GM19025 (cell line): Measurements from ENCODE around the gene SULT2B1.
"Not testable (repeated sequence)": the region's sequence is repeated elsewhere in the genome, so short reads cannot be mapped to it uniquely, and the experiment has no call there.

Experiments used
- ATAC-seq: cut with Tn5 transposase; IDR thresholded peaks from one replicate; pipeline ENCODE4 v1.9.1; 2021; ENCODE audit warnings: mild to moderate bottlenecking, low read depth, moderate library complexity; ENCODE audit not compliant: unreplicated experiment

Gene SULT2B1

GRCh38 chr19:48524732-48525131 is 27.2 kb upstream of the SULT2B1 start:
- ATAC-seq = no peak

DNA sequence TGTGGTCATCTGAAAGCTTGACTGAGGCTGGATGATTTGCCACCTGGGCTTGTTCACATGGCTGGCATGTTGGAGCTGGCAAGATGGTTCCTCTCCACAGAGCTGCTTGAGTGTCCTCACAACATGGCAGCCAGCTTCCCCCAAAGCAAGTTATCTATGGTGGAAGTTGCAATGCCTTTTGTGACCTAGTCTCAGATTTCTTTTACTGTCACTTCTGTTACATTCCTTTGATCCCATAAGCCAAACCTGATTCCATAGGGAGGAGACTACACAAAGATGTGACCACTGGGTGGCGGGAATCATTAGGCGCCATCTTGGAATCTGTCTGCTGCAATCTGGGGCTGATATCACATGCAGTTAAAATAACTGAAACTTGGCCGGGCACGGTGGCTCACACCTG is 22.8 kb upstream of the SULT2B1 start:
- no peak for ATAC-seq

- ATAC-seq = no peak
Measured at GRCh38 chr19:48530066-48530720, 21.8 kb upstream of the SULT2B1 start.

DNA sequence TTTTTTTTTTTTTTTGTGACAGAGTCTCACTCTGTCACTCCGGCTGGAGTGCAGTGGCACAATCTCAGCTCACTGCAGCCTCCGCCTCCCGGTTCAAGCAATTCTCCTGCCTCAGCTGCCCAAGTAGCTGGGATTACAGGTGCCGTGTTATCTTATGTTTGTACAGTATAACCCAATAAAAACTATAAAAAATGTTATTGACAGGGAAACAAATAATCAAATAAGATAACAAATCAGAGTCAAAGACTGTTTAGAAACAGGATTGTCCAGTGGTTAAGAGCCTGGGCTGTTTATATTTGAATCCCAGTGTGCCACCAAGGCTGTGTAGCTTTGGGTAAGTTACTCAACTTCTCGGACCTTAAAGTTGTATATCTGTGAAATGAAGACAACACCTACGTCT is 21.2 kb upstream of the SULT2B1 start:
- ATAC-seq = no peak

- no peak for ATAC-seq
Measured at GRCh38 chr19:48533770-48534169, 18.2 kb upstream of the SULT2B1 start.

- ATAC-seq = no peak
Measured at GRCh38 chr19:48537541-48537940, 14.4 kb upstream of the SULT2B1 start.

DNA sequence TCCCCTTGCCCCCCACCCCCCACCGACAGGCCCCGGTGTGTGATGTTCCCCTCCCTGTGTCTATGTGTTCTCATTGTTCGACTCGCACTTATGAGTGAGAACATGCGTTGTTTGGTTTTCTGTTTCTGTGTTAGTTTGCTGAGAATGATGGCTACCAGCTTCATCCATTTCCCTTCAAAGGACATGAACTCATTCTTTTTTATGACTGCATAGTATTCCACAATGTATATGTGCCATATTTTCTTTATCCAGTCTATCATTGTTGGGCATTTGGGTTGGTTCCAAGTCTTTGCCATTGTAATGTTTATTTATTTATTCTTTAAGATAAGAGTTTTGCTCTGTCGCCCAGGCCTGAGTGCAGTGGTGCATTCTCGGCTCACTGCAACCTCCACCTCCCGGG is 13.9 kb upstream of the SULT2B1 start:
- not testable (repeated sequence) for ATAC-seq

GRCh38 chr19:48539503-48540096 is 12.4 kb upstream of the SULT2B1 start:
- ATAC-seq = no peak

- ATAC-seq = no peak
Measured at GRCh38 chr19:48540110-48540509, 11.9 kb upstream of the SULT2B1 start.

- no peak for ATAC-seq
Measured at GRCh38 chr19:48541813-48542212, 10.2 kb upstream of the SULT2B1 start.

GRCh38 chr19:48543121-48543710 is 8.8 kb upstream of the SULT2B1 start:
- ATAC-seq = no peak

DNA sequence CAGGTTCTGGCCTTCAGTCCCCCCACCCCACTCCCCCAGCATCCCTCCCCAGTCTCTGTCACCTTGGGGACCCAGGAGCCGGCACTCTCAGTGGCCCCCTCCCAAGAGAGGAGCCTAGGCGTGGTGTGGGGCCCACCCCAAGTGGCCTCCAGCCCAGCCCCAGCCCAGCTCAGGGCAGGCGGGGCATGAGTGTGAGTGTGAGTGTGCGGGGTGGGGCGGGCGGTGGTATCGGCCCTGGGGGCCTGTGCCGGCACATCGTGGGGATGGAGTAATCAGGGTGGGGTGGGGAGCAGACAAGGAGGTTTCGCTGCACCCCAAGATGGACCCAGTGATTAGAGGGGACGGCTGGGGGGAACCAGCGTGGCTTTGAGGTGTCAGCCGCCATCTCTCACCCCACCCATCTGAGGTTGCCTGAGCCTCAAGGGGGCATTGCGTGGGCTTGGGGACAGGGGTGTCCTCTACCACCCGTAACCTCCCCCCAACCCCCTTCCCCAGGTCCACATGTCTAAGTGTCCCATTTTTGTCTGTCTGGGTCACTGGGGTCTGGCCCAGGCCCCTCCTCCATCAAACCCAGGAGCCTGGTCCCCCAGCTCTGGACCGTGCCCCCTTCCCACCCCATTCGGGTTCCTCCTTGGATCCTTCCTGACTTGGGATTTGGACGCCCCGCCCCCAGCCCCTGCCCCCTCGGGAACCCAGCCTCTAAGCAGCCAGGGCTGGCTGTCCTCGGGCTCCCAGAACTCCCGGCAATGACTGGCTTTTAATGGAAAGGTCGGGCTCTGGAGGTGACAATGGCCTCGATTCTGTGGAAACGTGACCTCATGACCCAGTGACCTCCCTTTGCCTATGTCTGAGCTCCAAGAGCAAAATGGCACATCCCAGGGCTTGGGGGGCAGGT is 6.9 kb upstream of the SULT2B1 start:
- no peak for ATAC-seq

- ATAC-seq = no peak
Measured at GRCh38 chr19:48547722-48548121, 4.2 kb upstream of the SULT2B1 start.

DNA sequence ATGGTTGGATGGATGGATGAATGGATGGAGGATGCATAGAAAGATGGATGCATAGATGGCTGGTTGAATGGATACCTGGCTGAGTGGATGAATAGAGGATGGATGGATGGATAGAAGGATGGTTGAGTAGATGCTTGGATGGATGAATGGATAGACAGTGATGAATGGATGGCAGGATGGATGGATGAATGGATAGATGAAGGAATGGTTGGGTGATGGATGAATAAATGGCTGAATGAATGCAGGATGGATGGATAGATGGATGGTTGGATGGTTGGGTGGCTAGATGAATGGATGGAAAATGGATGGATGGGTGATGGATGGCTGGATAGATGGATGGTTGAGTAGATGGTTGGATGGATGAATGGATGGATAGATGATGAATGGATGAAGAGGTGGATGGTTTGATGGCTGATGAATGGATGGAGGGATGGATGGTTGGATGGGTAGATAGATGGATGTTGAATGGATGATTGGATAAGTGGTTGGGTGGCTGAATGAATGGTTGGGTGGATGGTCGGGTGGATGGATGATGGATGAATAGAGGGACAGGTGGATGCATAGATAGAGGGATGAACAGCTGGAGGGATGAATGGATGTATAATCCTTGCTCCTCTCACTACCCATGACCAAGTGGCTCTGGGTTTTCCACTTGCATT is 3.6 kb upstream of the SULT2B1 start:
- no peak for ATAC-seq

DNA sequence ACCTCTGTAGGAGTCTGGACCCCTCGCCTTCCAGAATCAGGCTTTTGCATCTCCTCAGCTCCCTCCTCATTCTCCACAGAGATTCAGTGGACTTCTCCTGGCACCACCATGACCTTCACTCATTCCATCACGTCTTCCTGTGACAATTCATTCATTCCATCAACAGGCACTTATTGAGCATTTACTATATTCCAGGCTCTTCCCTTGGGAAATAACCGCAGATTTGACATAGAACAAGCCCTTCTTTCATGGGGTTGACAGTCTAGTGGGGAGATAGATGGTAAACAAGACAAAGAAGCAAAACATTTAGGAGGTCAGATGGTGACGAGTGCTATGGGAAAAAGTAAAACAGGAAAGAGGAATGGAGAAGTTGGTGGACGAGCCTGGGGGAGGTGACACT is 2.6 kb upstream of the SULT2B1 start:
- no peak for ATAC-seq

GRCh38 chr19:48552406-48553322 is 692 bp downstream of the SULT2B1 start:
- ATAC-seq = no peak

- no peak for ATAC-seq
Measured at GRCh38 chr19:48553676-48554384, 1.9 kb downstream of the SULT2B1 start.

DNA sequence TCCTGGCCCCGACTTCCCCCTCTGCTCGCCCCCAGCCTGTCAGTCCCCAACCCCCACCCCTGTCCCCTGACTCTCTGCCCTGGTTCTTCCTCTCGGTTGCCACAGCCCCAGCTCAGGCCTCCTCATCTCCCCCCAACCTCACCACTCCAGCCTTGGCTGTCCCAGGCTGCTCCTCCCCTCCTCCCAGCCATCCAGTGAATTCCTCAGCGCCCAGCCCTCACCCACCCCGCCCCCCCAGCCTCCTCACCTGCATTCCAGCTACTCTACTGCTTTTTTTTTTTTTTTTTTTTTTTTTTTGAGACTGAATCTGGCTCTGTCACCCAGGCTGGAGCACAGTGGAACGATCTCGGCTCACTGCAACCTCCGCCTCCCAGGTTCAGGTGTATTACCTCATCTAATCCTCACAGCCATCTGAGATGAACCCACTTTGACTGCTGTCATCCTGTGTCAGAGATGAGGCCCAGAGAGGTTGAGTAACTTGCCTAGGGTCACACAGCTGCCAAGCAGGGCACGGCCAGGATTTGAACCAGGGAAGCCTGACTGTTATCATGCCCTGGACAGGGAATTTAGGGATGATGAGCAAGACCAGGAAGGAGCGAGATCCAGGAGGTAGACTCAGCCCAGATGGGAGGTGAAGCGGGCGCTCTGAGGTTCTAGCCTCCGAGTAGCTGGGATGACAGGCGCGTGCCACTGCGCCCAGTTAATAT is 2.6 kb downstream of the SULT2B1 start:
- no peak for ATAC-seq
